NT2/D1 (cell line): ENCODE measurements around the gene SERPINA7.

Experiments used
- YY1 ChIP-seq: IDR thresholded peaks from 2 replicates; pipeline ENCODE4 v1.6.1; 2011; ENCODE audit not compliant: insufficient read length, insufficient read depth
- ZNF274 ChIP-seq: IDR thresholded peaks from 2 replicates; pipeline ENCODE4 v1.6.1; 2011; ENCODE audit warnings: mild to moderate bottlenecking, low read depth, low read length

DNA sequence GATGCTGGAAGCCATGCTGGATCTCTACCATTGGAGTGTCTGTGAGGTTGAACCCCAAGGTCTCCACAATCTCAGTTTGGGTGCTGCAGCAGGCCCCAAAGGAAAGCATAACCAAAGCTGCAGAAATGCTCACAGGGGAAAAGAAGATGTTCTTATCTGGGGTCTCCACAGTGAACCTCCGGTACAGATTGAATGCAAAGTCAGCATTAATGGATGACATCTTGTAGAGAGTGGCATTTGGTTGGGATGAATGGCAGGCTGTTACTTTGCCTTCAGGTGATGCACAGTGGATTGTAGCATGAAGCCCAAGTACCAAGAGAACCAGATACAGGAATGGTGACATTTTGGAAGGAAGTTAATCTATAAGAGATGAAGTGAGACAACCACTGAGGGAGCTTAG is 1.8 kb downstream of the SERPINA7 start:
- no peak for TF ChIP-seq YY1
- TF ChIP-seq ZNF274, result no peak
